GM19239 (cell line): Measurements from ENCODE around the gene CD27.
"Not testable (repeated sequence)": the region's sequence is repeated elsewhere in the genome, so short reads cannot be mapped to it uniquely, and the experiment has no call there.

ENCODE experiments used
- DNase-seq: peaks from one replicate; pipeline ENCODE4 v3.0.0; 2011; ENCODE audit warnings: low spot score; ENCODE audit not compliant: insufficient read length
- FAIRE-seq: peaks from 2 replicates; lab custom pipeline; 2011; peaks lifted over from hg19 to GRCh38; lab: Jason Lieb, UNC

The CD27 gene

DNA sequence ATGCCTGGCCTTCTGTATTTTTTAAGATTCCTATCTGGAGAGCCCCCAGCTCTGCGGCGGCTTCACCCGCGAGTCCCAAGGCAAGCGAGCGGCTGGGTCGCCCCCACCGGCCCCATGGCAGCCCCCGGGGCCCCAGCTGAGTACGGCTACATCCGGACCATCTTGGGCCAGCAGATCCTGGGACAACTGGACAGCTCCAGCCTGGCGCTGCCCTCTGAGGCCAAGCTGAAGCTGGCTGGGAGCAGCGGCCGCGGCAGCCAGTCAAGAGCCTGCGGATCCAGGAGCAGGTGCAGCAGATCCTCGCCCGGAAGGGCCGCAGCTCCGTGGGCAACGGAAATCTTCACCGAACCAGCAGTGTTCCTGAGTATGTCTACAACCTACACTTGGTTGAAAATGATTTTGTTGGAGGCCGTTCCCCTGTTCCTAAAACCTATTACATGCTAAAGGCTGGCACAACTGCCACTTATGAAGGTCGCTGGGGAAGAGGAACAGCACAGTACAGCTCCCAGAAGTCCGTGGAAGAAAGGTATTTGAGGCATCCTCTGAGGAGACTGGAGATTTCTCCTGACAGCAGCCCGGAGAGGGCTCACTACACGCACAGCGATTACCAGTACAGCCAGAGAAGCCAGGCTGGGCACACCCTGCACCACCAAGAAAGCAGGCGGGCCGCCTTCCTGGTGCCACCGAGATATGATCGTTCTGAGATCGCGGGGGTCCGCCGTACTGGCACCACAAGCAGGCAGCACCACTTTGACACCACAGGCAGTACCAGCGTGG is 33.0 kb downstream of the CD27 start:
- DNase-seq, FAIRE-seq: not testable (repeated sequence)

DNA sequence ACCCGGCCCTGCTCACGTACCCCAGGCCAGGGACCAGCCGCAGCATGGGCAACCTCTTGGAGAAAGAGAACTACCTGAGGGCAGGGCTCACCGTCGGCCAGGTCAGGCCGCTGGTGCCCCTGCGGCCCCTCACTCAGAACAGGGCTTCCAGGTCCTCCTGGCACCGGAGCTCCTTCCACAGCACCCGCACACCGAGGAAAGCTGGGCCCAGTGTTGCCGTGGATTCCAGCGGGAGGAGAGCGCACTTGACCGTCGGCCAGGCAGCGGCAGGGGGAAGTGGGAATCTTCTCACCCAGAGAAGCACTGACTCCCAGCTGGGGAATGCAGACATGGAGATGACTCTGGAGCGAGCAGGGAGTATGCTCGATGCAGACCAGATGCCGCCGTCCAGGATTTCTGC is 33.7 kb downstream of the CD27 start:
- FAIRE-seq, result no peak

GRCh38 chr12:6488240-6488639 is 43.5 kb downstream of the CD27 start:
- no peak for FAIRE-seq
- no peak for DNase-seq

More for the DNA sequence above, 33.7 kb downstream of the CD27 start:
- DNase-seq, result no peak

- FAIRE-seq (no peak), DNase-seq (no peak)
These were observed 44.7 kb downstream of the CD27 start for GRCh38 chr12:6489449-6489848.

- not testable (repeated sequence) for FAIRE-seq, DNase-seq
These were observed 45.9 kb downstream of the CD27 start for GRCh38 chr12:6490673-6491072.

DNA sequence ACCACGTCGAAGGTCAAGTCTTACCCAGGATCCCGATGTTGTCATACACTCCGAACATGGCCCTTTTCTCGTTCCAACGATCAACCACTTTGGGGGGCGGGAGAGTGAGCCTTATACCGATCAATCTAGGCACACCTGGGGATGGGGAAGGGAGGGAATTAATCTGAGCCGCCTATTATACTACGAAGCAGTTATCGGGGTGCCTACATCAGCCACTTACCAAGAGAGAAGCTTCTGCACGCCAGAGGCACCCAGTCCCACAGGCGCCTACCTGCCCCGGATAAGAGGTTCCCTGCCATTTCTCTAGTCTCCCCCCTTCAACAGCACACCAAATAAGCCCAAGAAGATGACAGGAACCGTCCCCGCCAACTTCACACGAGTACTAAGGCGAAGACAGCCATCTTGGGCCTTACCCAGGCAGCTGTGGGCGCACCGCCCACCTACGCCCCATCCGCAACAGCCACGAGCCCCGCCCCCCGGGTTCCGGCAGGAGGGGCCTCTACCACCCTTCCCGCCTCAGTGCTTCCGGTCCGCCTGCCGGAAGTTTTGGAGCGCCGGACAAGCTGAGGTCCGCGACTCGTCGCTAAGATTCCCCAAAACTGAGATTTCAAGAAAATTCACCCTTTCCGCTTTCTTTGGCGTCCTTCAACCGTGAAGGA is 48.2 kb downstream of the CD27 start, which contains the start of gene MRPL51:
Gene MRPL51, minus strand, starts transcription at position 425 of the 659 bp plus-strand sequence. Its CDS starts 126 bp downstream, at position 299.
- DNase-seq (peak; percentile 73), FAIRE-seq (peak; percentile 92)

- DNase-seq, result peak; percentile 78
These were observed 48.9 kb downstream of the CD27 start, which contains the start of gene NCAPD2 for GRCh38 chr12:6493497-6494257. Gene NCAPD2, plus strand, starts transcription at chr12:6494102. Its CDS starts 997 bp downstream, at chr12:6495099.

DNA sequence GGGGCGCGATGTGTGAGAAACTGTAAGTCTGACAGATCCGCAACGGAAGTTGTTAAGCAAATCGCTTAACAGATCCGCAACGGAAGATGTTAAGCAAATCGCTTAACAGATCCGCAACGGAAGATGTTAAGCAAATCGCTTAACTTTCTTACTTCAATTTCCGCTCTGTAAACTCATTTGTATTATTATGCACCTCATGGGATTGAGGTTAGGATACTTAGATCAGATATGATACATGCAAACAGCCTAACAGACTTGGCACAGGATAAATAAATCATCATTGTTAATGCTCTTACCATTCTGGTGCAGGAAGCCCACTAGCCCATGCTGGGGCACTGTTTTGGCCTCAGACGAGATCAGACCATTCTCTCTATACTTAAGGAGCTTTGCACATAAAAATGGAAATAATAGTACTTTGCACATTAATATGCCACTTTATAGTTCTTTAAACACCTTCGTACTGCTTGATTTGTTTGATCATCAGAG is 49.5 kb downstream of the CD27 start:
- FAIRE-seq (no peak), DNase-seq (no peak)

More at GRCh38 chr12:6493497-6494257, 48.9 kb downstream of the CD27 start, which contains the start of gene NCAPD2:
- FAIRE-seq, result peak; percentile 91

- peak; percentile 33 for FAIRE-seq
- DNase-seq, result no peak
These were observed 50.2 kb downstream of the CD27 start for GRCh38 chr12:6494968-6495367.

DNA sequence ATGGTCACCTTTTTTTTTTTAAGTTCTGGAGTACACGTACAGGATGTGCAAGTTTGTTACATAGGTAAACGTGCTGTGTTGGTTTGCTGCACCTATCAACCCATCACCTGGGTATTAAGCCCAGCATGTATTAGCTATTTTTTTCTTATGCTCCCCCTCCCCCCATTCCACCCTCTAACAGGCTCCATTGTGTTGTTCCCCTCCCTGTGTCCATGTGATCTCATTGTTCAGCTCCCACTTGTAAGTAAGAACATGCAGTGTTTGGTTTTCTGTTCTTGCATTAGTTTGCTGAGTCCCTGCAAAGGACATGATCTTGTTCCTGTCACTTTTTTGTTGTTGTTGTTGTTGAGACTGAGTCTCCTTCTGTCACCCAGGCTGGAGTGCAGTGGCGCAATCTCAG is 52.5 kb downstream of the CD27 start:
- DNase-seq, FAIRE-seq: not testable (repeated sequence)

DNA sequence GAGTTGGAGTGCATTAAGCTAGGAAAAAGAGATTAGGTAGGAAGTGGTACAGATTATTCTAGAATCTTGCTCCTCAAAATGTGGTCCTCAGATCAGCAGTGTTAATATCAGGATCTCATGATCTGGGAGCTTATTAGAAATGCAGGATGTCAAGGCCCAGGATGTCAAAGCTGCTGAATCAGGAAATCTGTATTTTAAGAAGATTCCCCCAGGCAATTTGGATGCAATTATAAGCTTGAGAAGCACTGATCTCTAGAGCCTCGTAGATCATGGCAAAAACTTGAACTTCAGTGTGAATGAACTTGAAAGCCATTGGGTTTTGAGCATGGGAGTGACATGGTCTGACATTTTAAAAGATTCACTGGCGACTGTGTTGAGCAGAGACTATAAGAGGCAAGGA is 55.7 kb downstream of the CD27 start:
- no peak for DNase-seq
- FAIRE-seq, result no peak
